Kidney epithelial cell (primary cell): ENCODE measurements around the gene TMEM233. TPM values are rescaled to one million over a fixed set of nuclear protein-coding genes. Genes with fewer than 3 reads are reported as not detected.

Experiments
- DNase-seq: peaks from one replicate; pipeline ENCODE4 v3.0.0-alpha.2; 2010; ENCODE audit warnings: low read depth
- H3K27me3 ChIP-seq: 2 replicates; pipeline ENCODE4 v1.6.0; 2011; ENCODE audit warnings: low read length; ENCODE audit not compliant: control insufficient read depth, insufficient read depth
- H3K36me3 ChIP-seq: 2 replicates; pipeline ENCODE4 v1.5.1; 2011; ENCODE audit warnings: low read length; ENCODE audit not compliant: control insufficient read depth, insufficient read depth
- H3K4me3 ChIP-seq: 2 replicates; pipeline ENCODE4 v1.5.1; 2011; ENCODE audit warnings: low read depth, mild to moderate bottlenecking, control low read depth, low read length
- total RNA-seq: library from RNA; depleted of rRNA; stranded (reverse); fragments of >200 nt; gene quantifications from 2 replicates; pipeline ENCODE4 v1.2.3, GENCODE V29; 2015
- TF ChIP-seq, protein P1 (sequence below): IDR thresholded peaks from 2 replicates; pipeline ENCODE4 v1.5.1; 2011; ENCODE audit warnings: mild to moderate bottlenecking, moderate library complexity, low read length, control low read depth, inconsistent platforms; ENCODE audit not compliant: insufficient read depth, poor library complexity, severe bottlenecking

TMEM233 gene
- total RNA-seq, 1 donor from 2014 or later: 1.5 TPM

DNA sequence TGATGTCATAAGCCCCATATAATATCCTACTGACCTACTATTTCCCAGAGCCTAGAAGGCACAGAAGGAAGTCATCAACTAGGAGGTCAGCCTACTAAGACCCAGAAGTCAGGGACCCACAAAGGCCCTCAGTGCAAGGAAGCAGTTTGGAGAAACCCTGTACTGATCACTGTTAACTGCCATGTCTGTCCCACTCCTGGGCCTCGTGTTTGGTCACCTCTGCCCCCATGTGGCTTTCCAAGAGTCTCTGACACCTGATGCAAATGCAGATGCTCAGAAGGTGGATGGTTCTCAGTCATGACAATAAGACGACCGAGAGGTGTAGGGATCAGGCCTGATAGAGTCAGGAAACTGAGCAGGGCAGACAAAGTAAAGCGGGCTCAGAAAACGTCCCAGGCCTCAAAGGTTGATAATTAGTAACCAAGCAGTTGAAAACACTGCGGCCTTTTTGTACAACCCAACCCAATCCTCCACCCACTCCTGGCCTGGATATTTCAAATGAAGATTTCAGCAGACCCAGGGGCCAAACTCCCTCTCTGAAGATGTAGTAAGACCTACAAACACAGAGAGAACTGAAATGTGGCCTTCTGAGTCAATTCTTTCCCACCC, 97.7 kb downstream of the TMEM233 start:
- no peaks in the 10 kb centered on the region for H3K36me3 ChIP-seq
- TF ChIP-seq, protein P1, sequence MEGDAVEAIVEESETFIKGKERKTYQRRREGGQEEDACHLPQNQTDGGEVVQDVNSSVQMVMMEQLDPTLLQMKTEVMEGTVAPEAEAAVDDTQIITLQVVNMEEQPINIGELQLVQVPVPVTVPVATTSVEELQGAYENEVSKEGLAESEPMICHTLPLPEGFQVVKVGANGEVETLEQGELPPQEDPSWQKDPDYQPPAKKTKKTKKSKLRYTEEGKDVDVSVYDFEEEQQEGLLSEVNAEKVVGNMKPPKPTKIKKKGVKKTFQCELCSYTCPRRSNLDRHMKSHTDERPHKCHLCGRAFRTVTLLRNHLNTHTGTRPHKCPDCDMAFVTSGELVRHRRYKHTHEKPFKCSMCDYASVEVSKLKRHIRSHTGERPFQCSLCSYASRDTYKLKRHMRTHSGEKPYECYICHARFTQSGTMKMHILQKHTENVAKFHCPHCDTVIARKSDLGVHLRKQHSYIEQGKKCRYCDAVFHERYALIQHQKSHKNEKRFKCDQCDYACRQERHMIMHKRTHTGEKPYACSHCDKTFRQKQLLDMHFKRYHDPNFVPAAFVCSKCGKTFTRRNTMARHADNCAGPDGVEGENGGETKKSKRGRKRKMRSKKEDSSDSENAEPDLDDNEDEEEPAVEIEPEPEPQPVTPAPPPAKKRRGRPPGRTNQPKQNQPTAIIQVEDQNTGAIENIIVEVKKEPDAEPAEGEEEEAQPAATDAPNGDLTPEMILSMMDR: no peak
- DNase-seq: no peak
- no peak overlapping the region for H3K4me3 ChIP-seq
- H3K27me3 ChIP-seq: no peaks in the 10 kb centered on the region

DNA sequence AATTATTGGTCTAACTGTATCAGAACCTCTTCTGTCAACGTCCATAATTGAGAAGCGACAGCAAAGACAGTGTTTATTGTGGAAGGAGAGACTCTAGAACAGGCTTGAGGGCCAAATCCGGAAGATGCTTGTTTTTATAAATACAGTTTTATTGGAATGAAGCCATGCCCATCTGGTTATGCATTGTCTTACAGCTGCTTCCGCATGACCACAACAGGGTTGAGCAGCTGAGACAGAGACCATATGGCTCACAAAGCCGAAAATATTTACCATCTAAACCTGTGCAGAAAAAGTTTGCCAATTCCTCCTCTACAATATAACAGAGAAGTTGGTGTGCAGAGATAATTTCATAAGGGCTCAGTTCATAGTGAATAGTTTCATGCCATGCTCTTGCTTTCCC, 98.8 kb downstream of the TMEM233 start:
- H3K36me3 ChIP-seq: no peaks in the 10 kb centered on the region

More for the DNA sequence above, 98.8 kb downstream of the TMEM233 start:
- no peak for DNase-seq
- no peaks in the 10 kb centered on the region for H3K27me3 ChIP-seq
- TF ChIP-seq, protein P1: no peak
- H3K4me3 ChIP-seq: no peak overlapping the region

Other genes with a start within 250 kb of the TMEM233 start
- gene PRKAB1, start 74.4 kb downstream of the TMEM233 start, total RNA-seq: 28.9 and 36.6 TPM in 2 replicates